ENCODE results near the gene ZHX3. TPM values are rescaled to one million over a fixed set of nuclear protein-coding genes. Genes with fewer than 3 reads are reported as not detected.

ZHX3 gene
- total and polyA plus RNA-seq, 2 of the 13 experiments (the other 11 are each of a cell fraction or from before 2014, with no cell fraction given), result 8.4 to 11.7 TPM

- TF ChIP-seq ZFP91 (CRISPR knock-in tag; IDR thresholded peaks at IDR 0.05; ENCODE audit: borderline replicate concordance) (peak; percentile 94), GATAD1 (CRISPR knock-in tag; IDR thresholded peaks at IDR 0.05) (peak; percentile 79), SALL1 (CRISPR knock-in tag; IDR thresholded peaks at IDR 0.05) (peak; percentile 83), ZNF691 (CRISPR knock-in tag; IDR thresholded peaks at IDR 0.05; ENCODE audit: borderline replicate concordance, low read depth) (peak; percentile 87; the same call in 1 of the 2 replicates), ETV5 (CRISPR knock-in tag; IDR thresholded peaks at IDR 0.05; ENCODE audit: borderline replicate concordance) (peak; percentile 17; the same call in 1 of the 2 replicates), YY1 (IDR thresholded peaks at IDR 0.05; ENCODE audit: insufficient read depth, insufficient replicate concordance, low read depth, low read length) (peak; percentile 57), ZBTB37 (CRISPR knock-in tag; IDR thresholded peaks at IDR 0.05) (no peak), SMARCC2 (IDR thresholded peaks at IDR 0.05) (no peak), ZNF564 (CRISPR knock-in tag; IDR thresholded peaks at IDR 0.05) (no peak; the same call in 1 of the 2 replicates), ZFAT (CRISPR knock-in tag; conservative IDR thresholded peaks at IDR 0.05) (no peak), FOXA1 (IDR thresholded peaks at IDR 0.05) (no peak), FOXA1 (CRISPR knock-in tag; IDR thresholded peaks at IDR 0.05) (0 out of 2 replicates have a peak, but pooled peaks have one; percentile 24), PHF5A (CRISPR knock-in tag; IDR thresholded peaks at IDR 0.05; ENCODE audit: low read depth, unreplicated experiment) (no peak), GPBP1L1 (CRISPR knock-in tag; IDR thresholded peaks at IDR 0.05) (no peak), SIN3B (IDR thresholded peaks at IDR 0.05; ENCODE audit: low read length) (peak; percentile 54; the same call in 1 of the 2 replicates), ZNF570 (CRISPR knock-in tag; IDR thresholded peaks at IDR 0.05; ENCODE audit: borderline replicate concordance) (no peak), KLF12 (CRISPR knock-in tag; IDR thresholded peaks at IDR 0.05; ENCODE audit: borderline replicate concordance) (no peak; the same call in 1 of the 2 replicates), ZNF609 (CRISPR knock-in tag; IDR thresholded peaks at IDR 0.05; ENCODE audit: borderline replicate concordance) (peak; percentile 28; the same call in 1 of the 2 replicates), STAG1 (CRISPR knock-in tag; IDR thresholded peaks at IDR 0.05) (peak; percentile 100), ZNF143 (CRISPR knock-in tag; IDR thresholded peaks at IDR 0.05) (no peak), CCDC6 (CRISPR knock-in tag; IDR thresholded peaks at IDR 0.05) (no peak)
Measured at GRCh38 chr20:41339957-41340326, 22.4 kb upstream of the ZHX3 start (continued).
